Body of pancreas (tissue), 4 donors: Measurements from ENCODE around the gene NCAM1.

Experiments
- CTCF ChIP-seq, 7 experiments: fragments of 450-650 bp in 4 of 7; fragments of 200-600 bp in 3 of 7; sonication (generic) in 3 of 7; IDR thresholded peaks; one replicate each; pipeline ENCODE4 v1.5.1; 2016 to 2019; ENCODE audit warnings: antibody characterized with exemption in 7 of 7
- POLR2A ChIP-seq, 3 donors: fragments of 450-650 bp; IDR thresholded peaks; one replicate each; pipeline ENCODE4 v1.6.1; 2016; ENCODE audit warnings: antibody characterized with exemption in 3 of 3, mild to moderate bottlenecking in 2 of 3

- TF ChIP-seq CTCF (IDR thresholded peaks at IDR 0.05) = no peak
- TF ChIP-seq POLR2A (IDR thresholded peaks at IDR 0.05) = no peak
Measured at GRCh38 chr11:113151521-113151920, 190.3 kb downstream of the NCAM1 start.
